Neural progenitor cell (in vitro differentiated cells): ENCODE measurements around the gene SELENOS.

ENCODE experiments used
- CTCF ChIP-seq: fragments of 200-600 bp; sonication (generic); IDR thresholded peaks from 2 replicates; pipeline ENCODE4 v1.5.1; 2017; ENCODE audit warnings: antibody characterized with exemption, mild to moderate bottlenecking
- EZH2phosphoT487 ChIP-seq: fragments of 200-600 bp; sonication (generic); IDR thresholded peaks from 2 replicates; pipeline ENCODE4 v1.6.1; 2017; ENCODE audit warnings: antibody characterized with exemption

GRCh38 chr15:101324524-101325177, 47.4 kb upstream of the SELENOS start:
- TF ChIP-seq CTCF (no peak), EZH2phosphoT487 (no peak)
